GM21825 (cell line): Measurements from ENCODE around the gene UQCRFS1.

ENCODE experiments used
- ATAC-seq: cut with Tn5 transposase; IDR thresholded peaks from one replicate; pipeline ENCODE4 v1.9.1; 2021; ENCODE audit warnings: mild to moderate bottlenecking, moderate library complexity; ENCODE audit not compliant: unreplicated experiment

Gene UQCRFS1

GRCh38 chr19:29170554-29170953 is 42.4 kb downstream of the UQCRFS1 start:
- no peak for ATAC-seq

DNA sequence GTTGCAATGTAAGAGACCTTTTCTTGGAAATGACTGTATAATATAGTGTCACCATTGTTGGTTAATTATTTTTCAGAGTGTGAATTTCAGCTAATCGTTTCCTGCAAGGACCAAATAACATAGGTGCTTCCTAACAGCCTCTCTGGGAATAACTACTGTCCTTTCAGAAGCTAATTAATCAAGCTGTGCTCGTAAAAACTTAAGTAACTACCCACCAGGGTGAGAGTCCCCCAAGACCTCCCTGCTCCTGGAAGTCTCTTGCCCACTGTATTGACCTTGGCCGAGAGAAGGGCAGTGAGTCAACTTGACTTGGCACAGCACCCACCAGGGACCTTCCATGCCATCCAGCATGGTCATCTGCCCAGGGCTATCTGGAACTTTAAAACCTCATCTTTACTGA is 50.3 kb downstream of the UQCRFS1 start:
- no peak for ATAC-seq

DNA sequence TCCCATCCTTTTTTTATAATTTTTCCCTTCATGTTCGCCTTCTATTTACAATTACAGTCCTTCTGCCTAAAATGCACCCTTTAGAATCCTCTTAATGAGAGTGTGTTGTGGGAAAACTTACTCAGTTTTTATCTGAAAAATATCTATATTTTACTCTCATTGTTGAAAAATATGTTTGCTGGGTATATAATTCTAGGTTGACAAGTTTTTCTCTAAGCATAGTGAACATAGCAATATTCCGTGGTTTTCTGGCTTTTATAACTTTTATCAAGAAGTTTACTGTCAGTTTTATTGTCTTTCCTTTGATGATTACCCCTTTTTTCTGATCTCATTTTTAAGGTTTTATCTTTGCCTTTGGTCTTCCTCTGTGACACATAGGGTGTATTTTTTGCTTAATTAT is 57.3 kb downstream of the UQCRFS1 start:
- ATAC-seq, result no peak
